Measurements from ENCODE around the gene PSMC3. TPM values are rescaled to one million over a fixed set of nuclear protein-coding genes. Genes with fewer than 3 reads are reported as not detected.

Gene PSMC3
- polyA plus RNA-seq, 1 experiment = 191 TPM

DNA sequence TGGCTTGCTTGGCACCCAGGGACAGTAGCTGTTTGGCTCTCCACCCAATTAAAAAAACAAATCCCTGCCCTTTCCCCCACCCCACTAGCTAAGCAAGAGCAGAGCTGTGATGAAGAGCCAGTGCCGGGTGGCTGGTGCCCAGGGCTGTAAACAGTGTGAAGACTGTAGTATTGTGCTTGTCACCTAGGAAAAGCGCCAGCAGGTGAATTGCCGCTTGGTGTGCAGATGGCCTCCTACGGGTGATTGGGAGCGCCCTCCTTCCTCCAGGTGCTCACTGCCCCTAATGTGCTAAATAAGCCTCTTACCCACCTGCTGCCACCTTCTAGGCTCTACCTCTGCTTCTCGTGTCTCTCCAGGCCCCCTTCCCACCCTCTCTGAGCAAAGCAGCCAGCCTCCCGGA is 41.1 kb upstream of the PSMC3 start:
- H3K27me3 ChIP-seq (ENCODE audit: control insufficient read depth, insufficient read depth, low read length) = no peaks in the 10 kb centered on the region
- no peak overlapping the region for H3K4me3 ChIP-seq (ENCODE audit: low read depth, low read length)
- DNase-seq (ENCODE audit: low read depth) = no peak
- no peak for TF ChIP-seq CTCF (IDR thresholded peaks at IDR 0.05; ENCODE audit: insufficient read depth, low read depth, low read length)
- CTCF ChIA-PET = interaction anchor here (3.3 kb wide), 1 partner anchor 150 kb away, joined by 13 read pairs; no protein-coding TSS in a partner anchor
- POLR2A ChIA-PET = no interaction called here
- peaks cover 21% of the 10 kb centered on the region for H3K36me3 ChIP-seq (ENCODE audit: control insufficient read depth, insufficient read depth, low read length)

DNA sequence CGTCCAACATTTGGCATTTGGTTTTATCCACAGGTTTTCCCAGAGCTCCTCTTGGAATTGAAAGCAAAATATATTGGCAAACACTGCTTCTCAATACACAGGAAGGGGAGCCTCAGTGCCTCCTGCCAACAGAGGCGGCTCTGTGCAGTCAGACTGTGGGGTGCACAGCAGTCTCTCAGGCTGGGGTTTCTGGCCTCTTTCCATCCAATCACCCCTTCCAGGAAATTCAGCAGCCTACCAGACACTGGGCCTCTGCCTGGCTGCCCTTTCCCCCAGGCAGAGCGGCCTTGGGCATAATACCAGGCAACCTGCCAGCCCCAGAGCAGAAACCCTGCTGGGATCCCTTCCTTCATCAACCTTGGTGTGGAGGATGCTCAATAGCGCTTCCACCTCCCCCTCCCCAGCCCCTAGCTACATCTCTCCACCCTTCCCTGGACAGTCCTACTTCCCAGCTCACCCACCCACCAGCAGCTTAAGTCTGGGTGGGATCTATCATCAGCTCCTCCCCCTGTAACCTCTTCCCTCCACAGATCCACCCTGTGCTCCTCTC is 40.5 kb upstream of the PSMC3 start:
- Histone ChIP-seq H3K36me3 (ENCODE audit: control insufficient read depth, insufficient read depth, low read length) (peaks cover 19% of the 10 kb centered on the region), H3K4me3 (ENCODE audit: low read depth, low read length) (no peak overlapping the region), H3K27me3 (ENCODE audit: control insufficient read depth, insufficient read depth, low read length) (no peaks in the 10 kb centered on the region)
- no peak for TF ChIP-seq CTCF (IDR thresholded peaks at IDR 0.05; ENCODE audit: insufficient read depth, low read depth, low read length)
- no peak for DNase-seq (ENCODE audit: low read depth)
- POLR2A ChIA-PET = interaction anchor here (0.7 kb wide), 1 partner anchor 38 kb away, joined by 3 read pairs; no protein-coding TSS in a partner anchor
- CTCF ChIA-PET = interaction anchor here (0.6 to 3.3 kb wide), 3 partner anchors 21 to 150 kb away, joined by 3 to 13 read pairs (median 3); no protein-coding TSS in a partner anchor

GRCh38 chr11:47466201-47466600 is 40.0 kb upstream of the PSMC3 start:
- H3K27me3 ChIP-seq (ENCODE audit: control insufficient read depth, insufficient read depth, low read length) = no peaks in the 10 kb centered on the region
- no peak overlapping the region for H3K4me3 ChIP-seq (ENCODE audit: low read depth, low read length)
- POLR2A ChIA-PET = interaction anchor here (0.7 kb wide), 1 partner anchor 37 kb away, joined by 3 read pairs; no protein-coding TSS in a partner anchor
- peaks cover 18% of the 10 kb centered on the region for H3K36me3 ChIP-seq (ENCODE audit: control insufficient read depth, insufficient read depth, low read length)
- DNase-seq (ENCODE audit: low read depth) = no peak
- CTCF ChIA-PET = interaction anchor here (0.6 to 3.3 kb wide), 4 partner anchors 46 to 1482 kb away, joined by 3 to 13 read pairs (median 4); no protein-coding TSS in a partner anchor
- TF ChIP-seq CTCF (IDR thresholded peaks at IDR 0.05; ENCODE audit: insufficient read depth, low read depth, low read length) = no peak

- ChIA-PET POLR2A (no interaction called here), CTCF (interaction anchor here (2.0 to 3.3 kb wide), 2 partner anchors 90 to 153 kb away, joined by 6 to 13 read pairs; no protein-coding TSS in a partner anchor)
- Histone ChIP-seq H3K36me3 (ENCODE audit: control insufficient read depth, insufficient read depth, low read length) (peaks cover 10% of the 10 kb centered on the region), H3K4me3 (ENCODE audit: low read depth, low read length) (no peak overlapping the region), H3K27me3 (ENCODE audit: control insufficient read depth, insufficient read depth, low read length) (no peaks in the 10 kb centered on the region)
- no peak for DNase-seq (ENCODE audit: low read depth)
- no peak for TF ChIP-seq CTCF (IDR thresholded peaks at IDR 0.05; ENCODE audit: insufficient read depth, low read depth, low read length)
Measured at GRCh38 chr11:47464483-47464882, 38.2 kb upstream of the PSMC3 start.

- Histone ChIP-seq H3K4me3 (ENCODE audit: low read depth, low read length) (no peak overlapping the region), H3K27me3 (ENCODE audit: control insufficient read depth, insufficient read depth, low read length) (no peaks in the 10 kb centered on the region), H3K36me3 (ENCODE audit: control insufficient read depth, insufficient read depth, low read length) (peaks cover 5% of the 10 kb centered on the region)
- ChIA-PET CTCF (interaction anchor here (1.7 kb wide), 1 partner anchor 8 kb away, joined by 6 read pairs; no protein-coding TSS in a partner anchor), POLR2A (no interaction called here)
- TF ChIP-seq CTCF (IDR thresholded peaks at IDR 0.05; ENCODE audit: insufficient read depth, low read depth, low read length) = no peak
- DNase-seq (ENCODE audit: low read depth) = no peak
Measured at GRCh38 chr11:47461876-47462275, 35.6 kb upstream of the PSMC3 start.
